ENCODE results near the gene AQP5. TPM values are rescaled to one million over a fixed set of nuclear protein-coding genes. Genes with fewer than 3 reads are reported as not detected.

Gene AQP5
- total RNA-seq, 2 experiments from 2014 or later = not detected

GRCh38 chr12:49932023-49932422 is 29.6 kb upstream of the AQP5 start:
- DNase-seq (no peak), ATAC-seq (no peak)
- Mint-ChIP-seq H3K27me3 (peaks cover 9% of the 10 kb centered on the region), H3K9me3 (no peaks in the 10 kb centered on the region), H3K27ac (no peak overlapping the region), H3K36me3 (ENCODE audit: low read depth) (no peaks in the 10 kb centered on the region), H3K4me1 (ENCODE audit: low read depth) (peaks cover 5% of the 10 kb centered on the region), H3K4me3 (no peak overlapping the region)
- TF ChIP-seq, protein P1, sequence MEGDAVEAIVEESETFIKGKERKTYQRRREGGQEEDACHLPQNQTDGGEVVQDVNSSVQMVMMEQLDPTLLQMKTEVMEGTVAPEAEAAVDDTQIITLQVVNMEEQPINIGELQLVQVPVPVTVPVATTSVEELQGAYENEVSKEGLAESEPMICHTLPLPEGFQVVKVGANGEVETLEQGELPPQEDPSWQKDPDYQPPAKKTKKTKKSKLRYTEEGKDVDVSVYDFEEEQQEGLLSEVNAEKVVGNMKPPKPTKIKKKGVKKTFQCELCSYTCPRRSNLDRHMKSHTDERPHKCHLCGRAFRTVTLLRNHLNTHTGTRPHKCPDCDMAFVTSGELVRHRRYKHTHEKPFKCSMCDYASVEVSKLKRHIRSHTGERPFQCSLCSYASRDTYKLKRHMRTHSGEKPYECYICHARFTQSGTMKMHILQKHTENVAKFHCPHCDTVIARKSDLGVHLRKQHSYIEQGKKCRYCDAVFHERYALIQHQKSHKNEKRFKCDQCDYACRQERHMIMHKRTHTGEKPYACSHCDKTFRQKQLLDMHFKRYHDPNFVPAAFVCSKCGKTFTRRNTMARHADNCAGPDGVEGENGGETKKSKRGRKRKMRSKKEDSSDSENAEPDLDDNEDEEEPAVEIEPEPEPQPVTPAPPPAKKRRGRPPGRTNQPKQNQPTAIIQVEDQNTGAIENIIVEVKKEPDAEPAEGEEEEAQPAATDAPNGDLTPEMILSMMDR (IDR thresholded peaks at IDR 0.05) = no peak
- intact Hi-C loops (cut with micrococcal nuclease) = no loop called here
- ChIA-PET POLR2A (interaction anchor here (1.1 kb wide), 1 partner anchor 22 kb away, joined by 3 read pairs; no protein-coding TSS in a partner anchor), CTCF (interaction anchor here (1.6 to 4.1 kb wide), 3 partner anchors 14 to 81 kb away, joined by 5 to 34 read pairs (median 11); no protein-coding TSS in a partner anchor)

GRCh38 chr12:49932533-49933130 is 29.0 kb upstream of the AQP5 start:
- Mint-ChIP-seq H3K4me1 (ENCODE audit: low read depth) (peaks cover 5% of the 10 kb centered on the region), H3K27ac (no peak overlapping the region), H3K27me3 (peaks cover 9% of the 10 kb centered on the region), H3K4me3 (no peak overlapping the region), H3K9me3 (no peaks in the 10 kb centered on the region), H3K36me3 (ENCODE audit: low read depth) (no peaks in the 10 kb centered on the region)
- DNase-seq (no peak), ATAC-seq (no peak)
- CTCF ChIA-PET = interaction anchor here (1.6 to 4.1 kb wide), 3 partner anchors 13 to 82 kb away, joined by 5 to 34 read pairs (median 11); no protein-coding TSS in a partner anchor
- TF ChIP-seq, protein P1 (IDR thresholded peaks at IDR 0.05) = no peak
- intact Hi-C loops (cut with micrococcal nuclease) = no loop called here
- POLR2A ChIA-PET = interaction anchor here (1.1 kb wide), 1 partner anchor 23 kb away, joined by 3 read pairs; no protein-coding TSS in a partner anchor

- TF ChIP-seq, protein P1 (IDR thresholded peaks at IDR 0.05) = no peak
Observed at GRCh38 chr12:49933796-49934195, 27.9 kb upstream of the AQP5 start.

DNA sequence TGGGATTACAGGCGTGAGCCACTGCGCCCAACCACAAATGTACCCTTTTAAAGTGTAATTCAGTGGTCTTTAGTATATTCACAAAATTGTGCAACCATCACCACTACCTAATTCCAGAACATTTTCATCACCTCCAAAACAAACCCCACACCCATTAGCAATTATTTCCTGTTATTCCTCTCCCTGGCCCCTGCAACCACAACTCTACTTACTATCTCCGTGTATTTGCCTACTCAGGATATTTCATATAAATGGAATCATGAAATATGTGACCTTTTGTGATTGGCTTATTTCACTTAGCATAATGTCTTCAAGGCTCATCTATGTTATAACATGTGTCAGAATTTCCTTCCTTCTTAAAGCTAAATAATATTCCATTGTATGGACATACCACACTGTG is 27.2 kb upstream of the AQP5 start:
- Mint-ChIP-seq H3K9me3 (no peaks in the 10 kb centered on the region), H3K27ac (no peak overlapping the region), H3K36me3 (ENCODE audit: low read depth) (no peaks in the 10 kb centered on the region), H3K4me1 (ENCODE audit: low read depth) (peaks cover 5% of the 10 kb centered on the region), H3K4me3 (no peak overlapping the region), H3K27me3 (peaks cover 9% of the 10 kb centered on the region)
- POLR2A ChIA-PET = no interaction called here
- intact Hi-C loops (cut with micrococcal nuclease) = no loop called here
- no peak for ATAC-seq
- TF ChIP-seq, protein P1 (IDR thresholded peaks at IDR 0.05) = no peak
- no peak for DNase-seq
- CTCF ChIA-PET = interaction anchor here (4.1 kb wide), 1 partner anchor 11 kb away, joined by 34 read pairs; no protein-coding TSS in a partner anchor

More at GRCh38 chr12:49933796-49934195, 27.9 kb upstream of the AQP5 start:
- Mint-ChIP-seq H3K27me3 (peaks cover 9% of the 10 kb centered on the region), H3K4me3 (no peak overlapping the region), H3K36me3 (ENCODE audit: low read depth) (no peaks in the 10 kb centered on the region), H3K9me3 (no peaks in the 10 kb centered on the region), H3K4me1 (ENCODE audit: low read depth) (peaks cover 5% of the 10 kb centered on the region), H3K27ac (no peak overlapping the region)
- ATAC-seq (no peak), DNase-seq (no peak)
- CTCF ChIA-PET = interaction anchor here (0.6 to 4.1 kb wide), 2 partner anchors 12 to 29 kb away, joined by 3 to 34 read pairs; no protein-coding TSS in a partner anchor
- POLR2A ChIA-PET = no interaction called here
- intact Hi-C loops (cut with micrococcal nuclease) = no loop called here

DNA sequence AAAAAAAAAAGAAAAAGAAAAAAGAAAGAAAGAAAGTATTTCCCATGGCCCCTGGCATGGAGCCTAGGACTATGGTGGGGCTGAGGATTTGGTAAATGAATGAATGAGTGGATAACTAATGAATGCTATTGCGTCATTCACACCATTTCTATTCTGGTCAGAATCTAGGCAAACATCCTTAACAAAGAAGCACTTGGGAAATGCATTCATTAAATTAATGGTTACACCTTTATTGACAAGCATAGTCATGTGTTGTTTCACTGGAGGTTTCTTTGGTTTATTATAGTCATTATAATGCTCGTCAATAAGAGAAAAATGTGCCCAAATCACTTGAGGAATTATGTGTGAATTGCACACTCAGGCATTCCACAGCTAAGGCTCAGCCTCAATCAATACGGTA is 24.7 kb upstream of the AQP5 start:
- no peaks in the 10 kb centered on the region for H3K4me1 Mint-ChIP-seq (ENCODE audit: low read depth)
- intact Hi-C loops (cut with micrococcal nuclease) = no loop called here
- no peaks in the 10 kb centered on the region for H3K9me3 Mint-ChIP-seq

More for the DNA sequence above, 24.7 kb upstream of the AQP5 start:
- DNase-seq (no peak), ATAC-seq (no peak)
- TF ChIP-seq, protein P1 (IDR thresholded peaks at IDR 0.05) = no peak
- H3K27ac Mint-ChIP-seq = no peak overlapping the region
- CTCF ChIA-PET = interaction anchor here (0.8 to 2.6 kb wide), 4 partner anchors 9 to 133 kb away, joined by 3 to 13 read pairs (median 6); no protein-coding TSS in a partner anchor
- no peak overlapping the region for H3K4me3 Mint-ChIP-seq
- H3K27me3 Mint-ChIP-seq = peaks cover 5% of the 10 kb centered on the region
- no peaks in the 10 kb centered on the region for H3K36me3 Mint-ChIP-seq (ENCODE audit: low read depth)
- POLR2A ChIA-PET = no interaction called here
